Measurements from ENCODE around the gene KCNMB4. TPM values are rescaled to one million over a fixed set of nuclear protein-coding genes. Genes with fewer than 3 reads are reported as not detected.

Gene KCNMB4
- total and polyA plus RNA-seq, 7 experiments from 2014 or later = 0.31 to 1.9 (median 1.4) TPM

GRCh38 chr12:70422631-70423030 is 56.5 kb downstream of the KCNMB4 start:
- Mint-ChIP-seq H3K27ac (no peak overlapping the region), H3K4me3 (no peak overlapping the region), H3K27me3 (peaks cover 0 to 3% (median 0%) of the 10 kb centered on the region in 5 donors), H3K4me1 (no peaks in the 10 kb centered on the region), H3K36me3 (peaks cover 0 to 9% (median 0%) of the 10 kb centered on the region in 5 donors), H3K9me3 (no peaks in the 10 kb centered on the region)
- Histone ChIP-seq H3K9me3 (ENCODE audit: control insufficient read depth in 2 of 3, low read length in 3 of 3) (no peaks in the 10 kb centered on the region), H3K27ac (ENCODE audit: low read depth, low read length) (no peak overlapping the region), H3K4me1 (ENCODE audit: control insufficient read depth in 2 of 2, insufficient read depth in 2 of 2, low read length in 2 of 2) (no peaks in the 10 kb centered on the region), H3K4me3 (ENCODE audit: low read length) (no peak overlapping the region), H3K27me3 (ENCODE audit: control insufficient read depth in 2 of 2, insufficient read depth in 2 of 2, low read length in 2 of 2) (no peaks in the 10 kb centered on the region), H3K36me3 (ENCODE audit: control insufficient read depth in 2 of 3, insufficient read depth in 3 of 3, low read length in 3 of 3) (no peaks in the 10 kb centered on the region)
- DNase-seq (no peak), ATAC-seq (no peak)
- ChIA-PET CTCF (no interaction called here), POLR2A (no interaction called here)
- intact Hi-C loops (cut with micrococcal nuclease) = no loop called here

GRCh38 chr12:70426620-70427019 is 60.5 kb downstream of the KCNMB4 start:
- Histone ChIP-seq H3K36me3 (ENCODE audit: control insufficient read depth in 2 of 3, insufficient read depth in 3 of 3, low read length in 3 of 3) (no peaks in the 10 kb centered on the region), H3K4me3 (ENCODE audit: low read length) (no peak overlapping the region), H3K4me1 (ENCODE audit: control insufficient read depth in 2 of 2, insufficient read depth in 2 of 2, low read length in 2 of 2) (no peaks in the 10 kb centered on the region), H3K9me3 (ENCODE audit: control insufficient read depth in 2 of 3, low read length in 3 of 3) (no peaks in the 10 kb centered on the region), H3K27ac (ENCODE audit: low read depth, low read length) (no peak overlapping the region), H3K27me3 (ENCODE audit: control insufficient read depth in 2 of 2, insufficient read depth in 2 of 2, low read length in 2 of 2) (no peaks in the 10 kb centered on the region)
- Mint-ChIP-seq H3K27ac (no peak overlapping the region), H3K4me1 (no peaks in the 10 kb centered on the region), H3K27me3 (no peaks in the 10 kb centered on the region), H3K36me3 (peaks cover 0 to 3% (median 0%) of the 10 kb centered on the region in 5 donors), H3K9me3 (no peaks in the 10 kb centered on the region), H3K4me3 (no peak overlapping the region)
- DNase-seq (no peak), ATAC-seq (no peak)
- ChIA-PET CTCF (no interaction called here), POLR2A (interaction anchor here (0.6 kb wide), 1 partner anchor 756 kb away, joined by 4 read pairs; no protein-coding TSS in a partner anchor)
- intact Hi-C loops (cut with micrococcal nuclease) = no loop called here

GRCh38 chr12:70427611-70428010 is 61.5 kb downstream of the KCNMB4 start:
- Mint-ChIP-seq H3K36me3 (peaks cover 0 to 3% (median 0%) of the 10 kb centered on the region in 5 donors), H3K27ac (no peak overlapping the region), H3K9me3 (no peaks in the 10 kb centered on the region), H3K27me3 (no peaks in the 10 kb centered on the region), H3K4me1 (no peaks in the 10 kb centered on the region), H3K4me3 (no peak overlapping the region)
- POLR2A ChIA-PET = no interaction called here
- intact Hi-C loops (cut with micrococcal nuclease) = no loop called here
- H3K9me3 ChIP-seq (ENCODE audit: control insufficient read depth in 2 of 3, low read length in 3 of 3) = no peaks in the 10 kb centered on the region
- CTCF ChIA-PET = no interaction called here
- no peak for DNase-seq
- ATAC-seq = no peak
- no peaks in the 10 kb centered on the region for H3K4me1 ChIP-seq (ENCODE audit: control insufficient read depth in 2 of 2, insufficient read depth in 2 of 2, low read length in 2 of 2)
- no peak overlapping the region for H3K27ac ChIP-seq (ENCODE audit: low read depth, low read length)
- H3K27me3 ChIP-seq (ENCODE audit: control insufficient read depth in 2 of 2, insufficient read depth in 2 of 2, low read length in 2 of 2) = no peaks in the 10 kb centered on the region
- no peak overlapping the region for H3K4me3 ChIP-seq (ENCODE audit: low read length)
- H3K36me3 ChIP-seq (ENCODE audit: control insufficient read depth in 2 of 3, insufficient read depth in 3 of 3, low read length in 3 of 3) = no peaks in the 10 kb centered on the region

GRCh38 chr12:70430400-70430799 is 64.3 kb downstream of the KCNMB4 start:
- Histone ChIP-seq H3K4me1 (ENCODE audit: control insufficient read depth in 2 of 2, insufficient read depth in 2 of 2, low read length in 2 of 2) (no peaks in the 10 kb centered on the region), H3K27me3 (ENCODE audit: control insufficient read depth in 2 of 2, insufficient read depth in 2 of 2, low read length in 2 of 2) (no peaks in the 10 kb centered on the region), H3K4me3 (ENCODE audit: low read length) (no peak overlapping the region), H3K9me3 (ENCODE audit: control insufficient read depth in 2 of 3, low read length in 3 of 3) (no peaks in the 10 kb centered on the region), H3K27ac (ENCODE audit: low read depth, low read length) (no peak overlapping the region), H3K36me3 (ENCODE audit: control insufficient read depth in 2 of 3, insufficient read depth in 3 of 3, low read length in 3 of 3) (no peaks in the 10 kb centered on the region)
- no peaks in the 10 kb centered on the region for H3K9me3 Mint-ChIP-seq
- no peak overlapping the region for H3K27ac Mint-ChIP-seq
- DNase-seq = no peak
- ChIA-PET CTCF (no interaction called here), POLR2A (no interaction called here)
- intact Hi-C loops (cut with micrococcal nuclease) = no loop called here
- ATAC-seq = no peak
- no peaks in the 10 kb centered on the region for H3K4me1 Mint-ChIP-seq
- H3K4me3 Mint-ChIP-seq = no peak overlapping the region
- no peaks in the 10 kb centered on the region for H3K36me3 Mint-ChIP-seq
- no peaks in the 10 kb centered on the region for H3K27me3 Mint-ChIP-seq

GRCh38 chr12:70436836-70437235 is 70.7 kb downstream of the KCNMB4 start:
- DNase-seq (no peak), ATAC-seq (no peak)
- ChIA-PET CTCF (no interaction called here), POLR2A (no interaction called here)
- Histone ChIP-seq H3K27me3 (ENCODE audit: control insufficient read depth in 2 of 2, insufficient read depth in 2 of 2, low read length in 2 of 2) (no peaks in the 10 kb centered on the region), H3K27ac (ENCODE audit: low read depth, low read length) (no peak overlapping the region), H3K9me3 (ENCODE audit: control insufficient read depth in 2 of 3, low read length in 3 of 3) (no peaks in the 10 kb centered on the region), H3K4me3 (ENCODE audit: low read length) (no peak overlapping the region), H3K4me1 (ENCODE audit: control insufficient read depth in 2 of 2, insufficient read depth in 2 of 2, low read length in 2 of 2) (no peaks in the 10 kb centered on the region), H3K36me3 (ENCODE audit: control insufficient read depth in 2 of 3, insufficient read depth in 3 of 3, low read length in 3 of 3) (no peaks in the 10 kb centered on the region)
- Mint-ChIP-seq H3K27ac (no peak overlapping the region), H3K4me1 (no peaks in the 10 kb centered on the region), H3K27me3 (peaks cover 0 to 12% (median 0%) of the 10 kb centered on the region in 5 donors), H3K4me3 (no peak overlapping the region), H3K36me3 (no peaks in the 10 kb centered on the region), H3K9me3 (no peaks in the 10 kb centered on the region)
- intact Hi-C loops (cut with micrococcal nuclease) = no loop called here

- intact Hi-C loops (cut with micrococcal nuclease) = no loop called here
- no peak overlapping the region for H3K4me3 Mint-ChIP-seq
- H3K27ac Mint-ChIP-seq = no peak overlapping the region
- H3K4me1 ChIP-seq (ENCODE audit: control insufficient read depth in 2 of 2, insufficient read depth in 2 of 2, low read length in 2 of 2) = no peaks in the 10 kb centered on the region
- H3K36me3 Mint-ChIP-seq = peaks cover 0 to 3% (median 0%) of the 10 kb centered on the region in 5 donors
- H3K27me3 Mint-ChIP-seq = peaks cover 0 to 12% (median 0%) of the 10 kb centered on the region in 5 donors
- ChIA-PET CTCF (no interaction called here), POLR2A (no interaction called here)
- peaks cover 0 to 3% (median 0%) of the 10 kb centered on the region in 11 donors for H3K9me3 Mint-ChIP-seq
- H3K27me3 ChIP-seq (ENCODE audit: control insufficient read depth in 2 of 2, insufficient read depth in 2 of 2, low read length in 2 of 2) = no peaks in the 10 kb centered on the region
- ATAC-seq (no peak), DNase-seq (no peak)
- H3K4me3 ChIP-seq (ENCODE audit: low read length) = no peak overlapping the region
- no peaks in the 10 kb centered on the region for H3K9me3 ChIP-seq (ENCODE audit: control insufficient read depth in 2 of 3, low read length in 3 of 3)
- H3K27ac ChIP-seq (ENCODE audit: low read depth, low read length) = no peak overlapping the region
- no peaks in the 10 kb centered on the region for H3K4me1 Mint-ChIP-seq
- H3K36me3 ChIP-seq (ENCODE audit: control insufficient read depth in 2 of 3, insufficient read depth in 3 of 3, low read length in 3 of 3) = no peaks in the 10 kb centered on the region
Observed at GRCh38 chr12:70443062-70443673, 77.1 kb downstream of the KCNMB4 start.

- CTCF ChIA-PET = no interaction called here
- Mint-ChIP-seq H3K4me3 (no peak overlapping the region), H3K27ac (no peak overlapping the region), H3K4me1 (no peaks in the 10 kb centered on the region), H3K36me3 (peaks cover 0 to 3% (median 0%) of the 10 kb centered on the region in 5 donors), H3K27me3 (peaks cover 0 to 6% (median 0%) of the 10 kb centered on the region in 5 donors), H3K9me3 (peaks cover 6 to 17% (median 10%) of the 10 kb centered on the region in 11 donors)
- Histone ChIP-seq H3K4me1 (ENCODE audit: control insufficient read depth in 2 of 2, insufficient read depth in 2 of 2, low read length in 2 of 2) (no peaks in the 10 kb centered on the region), H3K9me3 (ENCODE audit: control insufficient read depth in 2 of 3, low read length in 3 of 3) (peaks cover 0 to 3% (median 2%) of the 10 kb centered on the region in 3 experiments), H3K36me3 (ENCODE audit: control insufficient read depth in 2 of 3, insufficient read depth in 3 of 3, low read length in 3 of 3) (no peaks in the 10 kb centered on the region), H3K27ac (ENCODE audit: low read depth, low read length) (no peak overlapping the region), H3K4me3 (ENCODE audit: low read length) (no peak overlapping the region), H3K27me3 (ENCODE audit: control insufficient read depth in 2 of 2, insufficient read depth in 2 of 2, low read length in 2 of 2) (no peaks in the 10 kb centered on the region)
- DNase-seq = no peak
- no peak for ATAC-seq
- intact Hi-C loops (cut with micrococcal nuclease) = no loop called here
- POLR2A ChIA-PET = no interaction called here
Observed at GRCh38 chr12:70444903-70445302, 78.8 kb downstream of the KCNMB4 start.
